Amygdala (tissue), 56 donors: ENCODE measurements around the gene BTG4.

ENCODE experiments used
- DNase-seq, 56 donors: peaks; one replicate each; lab custom pipeline; 2025; lab: John Stamatoyannopoulos, UW

BTG4 gene

DNA sequence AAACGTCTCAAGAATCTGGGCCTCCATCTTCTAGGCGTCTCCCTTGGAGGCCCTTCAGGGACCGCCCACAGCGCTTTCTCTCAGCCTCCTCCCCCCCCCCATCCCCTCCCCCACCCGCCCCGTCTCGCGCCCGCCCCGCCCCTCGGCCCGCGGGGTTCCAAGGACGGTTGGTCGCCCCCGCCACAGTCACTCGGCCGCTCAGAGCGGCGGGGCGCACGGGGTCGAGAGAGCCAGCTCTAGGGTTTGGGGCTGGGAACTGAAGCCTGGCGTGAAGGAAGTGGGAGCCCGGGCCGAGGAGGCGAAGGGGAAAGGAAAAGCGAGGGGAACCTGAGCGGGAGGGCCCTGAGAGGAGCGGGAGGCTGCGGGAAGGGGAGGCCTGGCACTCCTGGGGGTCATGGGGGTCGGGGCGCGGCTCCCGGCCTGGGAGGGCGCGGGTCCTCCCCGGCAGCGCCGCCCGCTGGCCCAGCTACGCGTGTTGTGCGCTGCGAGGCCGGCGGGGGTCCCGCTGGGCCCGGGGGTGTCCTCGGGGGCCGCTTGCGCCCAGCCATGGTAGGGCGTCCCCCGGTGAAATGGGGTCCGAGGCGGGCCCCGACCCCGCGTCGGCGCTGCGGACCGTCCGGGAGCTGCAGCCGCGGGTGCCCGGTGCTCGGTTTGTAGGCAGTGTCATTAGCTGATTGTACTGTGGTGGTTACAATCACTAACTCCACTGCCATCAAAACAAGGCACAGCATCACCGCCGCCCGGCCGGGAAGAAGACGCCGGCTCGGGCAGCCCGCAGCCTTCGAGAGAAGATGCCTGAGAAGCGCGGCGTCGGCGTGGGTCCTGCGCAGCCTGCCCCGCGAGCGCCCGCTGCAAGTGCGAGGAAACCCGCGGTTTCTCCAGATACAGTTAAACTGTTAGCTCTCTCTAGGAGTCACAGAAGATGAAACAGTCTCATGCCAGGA, at the start of gene BTG4:
BTG4 (minus strand) TSS at position 91 of the 944 bp plus-strand sequence. CDS start 13,610 bp downstream, outside the sequence.
- peak in 5 of 56 donors; percentile 9 to 17 (median 16) for DNase-seq

DNA sequence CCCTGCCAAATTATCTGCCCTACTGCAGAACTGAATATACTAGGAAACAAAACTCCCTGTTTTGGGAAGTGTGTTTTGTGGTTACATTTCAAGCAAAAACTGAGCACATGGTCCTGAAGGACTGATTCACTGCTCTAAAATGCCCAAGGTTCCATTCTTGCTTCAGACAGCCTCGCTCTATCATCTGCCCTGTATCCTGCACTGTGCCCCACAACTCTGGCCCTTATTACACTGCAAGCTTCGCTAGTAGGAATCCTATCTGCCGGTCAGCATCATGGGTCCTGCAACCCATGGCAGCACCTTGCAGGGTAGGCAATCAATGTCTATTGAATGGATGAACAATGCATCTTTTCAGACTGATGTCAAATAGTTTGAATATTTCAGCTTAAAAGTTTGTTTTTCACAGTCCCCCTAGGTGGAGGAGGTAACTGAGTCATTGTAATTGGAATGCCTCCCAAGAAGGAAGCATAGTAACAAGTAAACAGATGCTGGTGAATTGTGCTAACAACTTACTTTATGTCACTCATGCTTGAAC, 49.7 kb upstream of the BTG4 start:
- no peak for DNase-seq

DNA sequence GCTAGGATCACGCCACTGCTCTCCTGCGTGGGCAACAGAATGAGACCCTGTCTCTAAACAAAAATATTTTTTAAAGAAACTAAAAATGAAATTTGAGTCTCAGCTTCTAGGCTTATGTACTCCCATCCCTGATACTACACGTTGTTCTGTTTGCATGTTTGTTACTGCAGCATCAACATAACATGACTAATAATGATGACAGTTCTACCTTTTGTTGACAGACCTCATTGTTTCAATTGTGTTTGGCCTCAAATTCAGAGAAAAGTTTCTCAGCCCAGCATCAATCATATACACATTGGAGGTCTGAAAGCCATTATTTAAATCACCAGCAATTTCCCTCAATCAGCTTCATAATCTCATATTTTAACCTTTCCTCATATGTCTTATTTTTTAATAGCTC, 49.1 kb upstream of the BTG4 start:
- no peak for DNase-seq

DNA sequence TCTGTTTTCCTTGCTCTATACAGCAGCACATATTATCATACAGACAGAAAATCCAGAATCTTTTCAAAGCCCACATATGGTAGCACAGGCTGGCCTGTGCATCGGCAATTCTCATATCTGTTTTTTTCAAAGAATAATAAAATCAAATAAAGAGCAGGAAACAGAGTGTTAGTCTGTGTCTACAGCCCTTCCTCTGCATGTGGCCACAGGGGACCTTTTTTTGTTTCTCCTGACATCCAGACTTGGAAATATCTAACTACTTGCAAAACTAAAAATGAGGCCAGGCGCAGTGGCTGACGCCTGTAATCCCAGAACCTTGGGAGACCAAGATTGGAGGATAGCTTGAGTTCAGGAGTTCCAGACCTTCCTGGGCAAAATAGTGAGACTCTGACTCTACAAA, 48.6 kb upstream of the BTG4 start:
- no peak for DNase-seq

DNA sequence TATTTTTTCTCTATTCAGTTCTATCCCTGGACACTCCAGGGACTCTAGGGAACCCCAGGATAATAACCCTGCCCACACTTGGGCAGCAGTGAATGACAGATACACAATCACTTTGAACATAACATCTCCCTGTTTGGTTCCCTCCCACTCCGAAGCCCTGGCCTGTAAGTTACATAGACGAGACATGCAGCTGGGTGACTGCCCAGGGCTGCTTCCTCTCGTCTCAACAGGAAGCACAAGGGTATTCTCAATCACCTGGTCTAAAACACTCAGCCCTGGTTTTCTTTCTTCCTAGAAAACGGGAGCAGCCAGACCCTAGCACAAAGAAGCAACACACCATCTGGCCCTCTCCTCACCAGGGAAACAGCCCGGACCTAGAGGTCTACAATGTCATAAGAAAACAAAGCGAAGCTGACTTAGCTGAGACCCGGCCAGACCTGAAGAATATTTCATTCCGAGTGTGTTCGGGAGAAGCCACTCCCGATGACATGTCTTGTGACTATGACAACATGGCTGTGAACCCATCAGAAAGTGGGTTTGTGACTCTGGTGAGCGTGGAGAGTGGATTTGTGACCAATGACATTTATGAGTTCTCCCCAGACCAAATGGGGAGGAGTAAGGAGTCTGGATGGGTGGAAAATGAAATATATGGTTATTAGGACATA, 47.7 kb upstream of the BTG4 start:
- DNase-seq, result no peak

DNA sequence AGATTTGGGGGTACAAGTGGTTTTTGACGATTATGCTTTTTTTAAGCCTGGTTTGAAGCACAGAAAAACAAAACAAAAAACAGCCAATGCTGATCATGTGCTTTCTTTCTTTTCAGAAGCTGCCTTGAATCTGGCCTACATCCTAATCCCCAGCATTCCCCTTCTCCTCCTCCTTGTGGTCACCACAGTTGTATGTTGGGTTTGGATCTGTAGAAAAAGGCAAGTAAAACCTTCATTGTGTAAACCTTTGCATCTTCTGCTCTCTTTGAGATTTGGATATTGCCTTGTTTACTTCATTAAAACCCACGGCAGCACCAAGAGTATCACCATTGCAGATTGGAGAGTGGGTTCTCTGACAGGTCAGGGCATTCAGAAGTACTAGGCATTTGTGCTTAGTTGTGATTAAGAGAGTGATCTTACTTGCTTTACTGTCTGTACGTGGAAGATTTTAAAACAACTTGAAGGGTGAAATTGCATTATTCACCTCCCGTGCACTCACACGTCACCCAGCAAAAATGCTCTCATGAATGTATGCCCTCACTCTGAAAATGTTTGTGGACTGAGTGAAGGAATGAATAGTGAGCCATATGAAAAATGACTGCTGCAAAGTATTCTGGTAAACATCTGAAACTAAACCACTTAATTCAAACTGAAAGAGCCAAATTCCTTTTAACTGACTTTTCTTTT, 45.4 kb upstream of the BTG4 start:
- DNase-seq, result no peak

DNA sequence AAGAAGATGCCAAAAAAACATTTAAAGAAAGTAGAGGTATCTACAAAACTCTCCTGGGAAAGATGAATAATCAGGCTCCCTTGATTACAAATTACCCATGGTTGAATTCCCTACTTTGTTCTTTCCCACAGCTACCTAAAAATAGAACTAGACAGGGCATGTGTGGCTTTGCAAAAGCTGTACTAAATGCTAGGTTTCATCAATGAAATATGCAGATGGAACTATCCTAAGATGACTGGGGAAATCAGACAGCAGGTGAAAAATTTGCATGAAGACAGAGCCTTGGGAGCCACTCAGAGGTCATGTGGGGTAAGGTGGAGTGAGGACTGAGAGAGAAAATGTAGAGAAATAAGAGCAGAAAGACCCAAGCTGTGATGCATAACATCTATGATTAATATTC, 43.1 kb upstream of the BTG4 start:
- no peak for DNase-seq

DNA sequence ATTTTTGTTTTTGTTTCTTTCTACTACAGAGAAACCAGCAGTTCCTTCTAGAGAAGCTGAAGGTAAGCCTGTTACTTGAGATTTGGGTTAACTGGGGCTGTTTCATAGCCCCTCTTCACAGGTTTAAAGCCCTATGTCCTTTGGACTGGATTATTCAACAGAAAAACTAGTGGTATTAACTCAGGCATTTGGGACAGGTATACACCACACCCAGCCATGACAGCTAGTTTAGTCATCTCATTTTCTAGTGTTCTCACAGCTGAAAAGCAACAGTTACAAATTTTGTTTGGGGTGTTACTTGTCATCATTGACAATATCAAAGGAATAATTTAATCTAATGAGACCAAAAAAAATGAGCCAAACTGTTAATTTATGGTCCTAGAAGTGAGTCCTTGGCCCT, 42.3 kb upstream of the BTG4 start:
- no peak for DNase-seq

DNA sequence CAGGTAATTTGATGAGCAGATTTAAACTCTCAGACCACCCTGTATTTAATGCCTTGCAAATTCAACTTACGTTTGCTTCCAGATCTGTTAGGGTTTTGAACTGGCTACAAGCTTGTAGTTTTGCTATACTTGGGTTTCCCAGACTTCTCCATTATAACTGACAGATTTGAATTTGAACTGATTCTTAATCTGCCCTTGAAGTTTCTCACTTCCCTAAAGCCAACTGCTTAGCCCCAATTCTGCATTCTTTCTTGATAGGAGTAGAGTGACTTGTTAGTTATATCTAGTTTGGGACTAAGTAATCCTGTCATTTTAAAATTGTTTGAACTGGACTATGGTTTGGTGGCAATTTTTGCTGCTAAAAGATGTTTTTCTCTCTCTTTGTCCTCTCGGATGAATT, 38.1 kb upstream of the BTG4 start:
- no peak for DNase-seq

DNA sequence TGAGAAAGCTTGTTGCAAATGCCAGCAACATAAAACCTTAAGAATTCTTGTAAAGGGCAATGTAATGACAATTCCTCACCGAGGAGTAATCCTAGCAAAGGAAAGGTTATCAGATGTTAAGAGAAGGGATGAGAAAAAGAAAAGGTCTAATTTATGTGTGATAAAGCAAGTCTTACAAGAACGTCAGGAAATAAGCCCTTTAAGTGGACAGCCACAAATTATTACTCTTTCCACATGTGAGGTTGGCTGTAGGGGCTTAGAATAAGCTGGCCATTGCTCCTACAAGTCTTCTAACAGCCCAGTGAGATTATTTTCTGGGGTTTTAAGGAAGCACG, 37.6 kb upstream of the BTG4 start:
- DNase-seq, result no peak

DNA sequence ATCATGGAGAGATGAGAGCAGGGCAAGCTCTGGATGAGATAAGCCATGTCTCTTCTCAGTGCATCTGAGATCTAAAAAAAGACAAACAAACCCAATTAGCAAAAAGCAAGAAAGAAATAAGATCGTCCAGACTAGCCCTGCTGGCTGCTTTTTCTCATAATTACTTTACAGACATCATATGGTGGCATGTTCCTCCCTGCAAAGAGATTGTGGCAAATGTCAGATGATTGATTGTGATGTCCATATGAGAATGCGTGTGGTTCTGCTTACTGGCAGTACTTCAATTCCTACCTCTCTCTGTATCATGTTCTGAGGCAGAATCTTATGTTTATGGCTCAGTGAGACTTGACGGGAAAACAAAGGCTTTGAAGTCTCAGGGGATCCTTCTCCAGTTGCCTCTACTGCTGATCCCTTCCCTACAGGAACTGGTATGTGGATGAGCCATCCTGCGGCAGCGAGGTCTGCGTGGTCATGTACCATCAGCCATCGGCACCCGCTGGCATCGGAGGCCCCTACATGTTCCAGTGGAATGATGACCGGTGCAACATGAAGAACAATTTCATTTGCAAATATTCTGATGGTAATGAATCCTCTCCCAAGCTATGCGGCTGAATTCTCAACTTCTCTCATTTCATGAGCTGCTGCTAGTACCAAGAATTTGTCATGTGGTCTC, 37.1 kb upstream of the BTG4 start:
- no peak for DNase-seq

DNA sequence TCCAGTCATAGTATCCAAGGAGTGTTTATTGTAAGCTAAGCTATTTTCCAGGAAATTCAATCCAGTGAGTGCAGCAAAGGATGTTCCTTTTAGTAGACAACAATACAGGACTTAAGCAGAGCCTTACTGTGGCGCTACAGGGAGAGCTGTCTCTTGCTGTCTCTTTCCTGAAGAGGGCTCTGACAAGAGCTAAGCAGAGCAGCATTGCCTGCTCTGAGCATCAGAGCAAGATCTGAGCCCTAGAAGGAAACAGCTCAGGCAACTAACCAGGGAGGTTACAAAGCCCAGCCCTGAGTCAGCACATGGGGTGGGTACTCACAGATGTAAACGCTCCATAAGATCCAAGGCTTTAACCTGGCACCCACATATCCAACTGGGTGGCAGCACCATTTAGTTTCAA, 36.3 kb upstream of the BTG4 start:
- no peak for DNase-seq

DNA sequence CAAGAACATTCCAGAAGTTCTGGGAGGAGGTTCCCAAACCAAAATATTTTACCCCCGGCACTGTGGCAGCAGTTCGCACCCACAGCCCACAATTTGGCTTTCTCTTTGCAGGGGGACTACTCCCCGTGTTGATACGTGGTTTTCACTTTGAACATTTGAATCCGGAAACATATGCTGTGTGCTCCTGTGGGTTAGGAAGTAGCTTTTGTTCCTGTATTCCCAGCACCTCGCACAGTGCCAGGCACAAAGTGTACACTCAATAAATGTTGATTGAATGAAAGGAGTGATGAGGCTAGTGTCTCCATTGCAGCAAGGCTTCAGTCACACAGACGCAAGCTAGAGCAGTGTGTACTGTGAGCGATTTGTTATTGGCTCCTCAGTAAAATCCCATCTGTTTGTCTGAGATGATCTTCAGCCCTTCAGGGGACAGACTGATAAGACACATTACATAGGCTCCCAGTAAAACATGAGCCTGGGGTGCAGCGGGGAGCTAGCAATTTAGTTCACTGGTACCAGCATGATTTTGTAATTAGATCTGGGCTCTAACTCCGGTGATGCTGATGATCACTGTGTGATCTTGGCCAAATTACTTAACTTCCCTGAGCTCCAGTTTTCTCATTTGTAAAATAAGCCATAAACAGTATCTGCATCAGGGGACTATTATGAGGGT, 30.6 kb upstream of the BTG4 start:
- DNase-seq, result no peak

DNA sequence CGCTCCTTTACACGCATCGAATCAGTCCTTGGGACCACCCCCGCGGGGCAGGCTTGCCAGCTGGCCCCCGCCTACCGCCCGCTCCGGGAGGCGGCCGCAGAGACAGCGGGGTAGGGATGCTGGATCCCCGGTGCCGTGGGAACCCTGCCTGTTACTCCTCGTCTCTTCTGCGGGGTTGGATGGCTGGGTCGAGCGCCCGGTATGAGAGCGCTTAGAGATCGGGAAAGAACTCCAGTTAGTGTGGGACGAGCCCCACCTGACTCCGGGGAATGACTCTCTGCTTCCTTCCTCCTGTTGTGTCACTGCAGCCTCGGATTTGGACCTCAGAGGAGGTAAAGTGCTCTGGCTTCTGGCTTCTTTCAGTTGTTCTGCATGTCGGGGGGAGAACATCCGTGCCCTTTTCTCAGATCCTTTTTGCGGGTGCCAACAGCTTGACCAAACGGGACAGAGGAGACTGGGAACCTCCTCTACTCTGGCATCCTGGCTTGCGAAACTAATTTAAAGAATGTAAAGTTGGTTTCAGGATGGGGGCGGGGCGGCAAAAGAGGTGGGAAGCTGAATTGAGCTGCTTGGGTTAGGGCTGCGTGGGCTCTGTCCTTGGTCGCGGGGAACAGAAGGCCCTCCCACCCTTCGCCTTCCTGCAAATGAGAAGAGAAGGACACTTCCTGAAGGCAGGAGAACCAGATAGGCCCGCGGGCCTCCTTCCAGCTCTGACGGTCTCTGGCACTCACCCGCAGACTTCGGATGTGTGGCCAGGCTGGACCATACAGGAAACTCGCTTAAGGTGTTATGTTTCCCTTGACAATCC, 29.3 kb upstream of the BTG4 start:
- DNase-seq, result peak in 16 of 56 donors; percentile 7 to 55 (median 26)

DNA sequence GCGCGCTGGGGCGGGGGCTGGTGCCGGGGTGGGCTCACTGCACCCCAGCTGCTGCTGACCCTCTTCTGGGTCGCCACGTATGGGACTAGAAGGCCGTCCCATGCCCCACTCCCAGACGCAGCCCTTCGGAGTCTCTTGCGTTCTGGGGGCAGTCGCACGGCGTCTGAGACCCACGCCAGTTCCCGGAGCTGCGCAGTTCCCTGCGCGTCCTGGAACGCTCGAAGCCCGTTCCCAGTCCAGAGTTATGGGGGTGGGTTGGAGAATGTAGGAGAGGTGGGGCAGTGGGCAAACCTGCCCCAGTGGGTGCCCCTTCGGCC, 28.7 kb upstream of the BTG4 start:
- DNase-seq, result peak in 1 of 56 donors; percentile 36

DNA sequence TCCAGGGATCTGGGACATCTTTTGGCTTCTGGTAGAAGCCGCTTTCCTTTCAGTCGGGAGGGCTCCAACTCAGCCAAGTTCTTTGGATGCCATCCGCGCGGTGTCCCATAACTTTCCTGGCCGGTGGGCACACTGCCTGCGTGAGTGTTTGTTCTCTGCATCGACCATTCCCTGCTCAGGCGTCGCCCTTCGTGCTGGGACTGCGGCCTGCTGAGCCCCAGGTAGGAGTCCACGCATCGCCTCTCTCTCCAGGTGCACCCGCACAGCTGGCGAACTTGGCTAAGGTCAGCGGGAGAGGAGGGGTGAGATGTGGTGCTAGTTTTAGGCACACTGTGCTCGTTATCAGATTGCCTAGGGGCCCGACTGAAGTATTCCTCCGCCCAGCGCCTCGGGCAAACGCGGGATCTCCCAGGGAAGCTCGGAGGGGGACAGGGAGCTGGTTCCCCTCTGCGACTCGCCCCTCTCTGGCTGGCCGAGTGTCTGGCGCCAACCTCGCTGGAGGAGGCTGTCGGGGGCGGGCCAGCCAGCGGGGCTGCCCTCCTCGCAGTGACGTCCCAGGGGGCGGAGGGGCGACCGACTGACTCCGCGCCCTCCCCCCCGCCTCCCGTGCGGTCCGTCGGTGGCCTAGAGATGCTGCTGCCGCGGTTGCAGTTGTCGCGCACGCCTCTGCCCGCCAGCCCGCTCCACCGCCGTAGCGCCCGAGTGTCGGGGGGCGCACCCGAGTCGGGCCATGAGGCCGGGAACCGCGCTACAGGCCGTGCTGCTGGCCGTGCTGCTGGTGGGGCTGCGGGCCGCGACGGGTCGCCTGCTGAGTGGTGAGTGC, 28.1 kb upstream of the BTG4 start, which contains the start of gene LAYN:
LAYN (plus strand) TSS at position 607 of the 823 bp plus-strand sequence; CDS start at position 731, 124 bp downstream.
- peak in 39 of 56 donors; percentile 17 to 79 (median 44) for DNase-seq

DNA sequence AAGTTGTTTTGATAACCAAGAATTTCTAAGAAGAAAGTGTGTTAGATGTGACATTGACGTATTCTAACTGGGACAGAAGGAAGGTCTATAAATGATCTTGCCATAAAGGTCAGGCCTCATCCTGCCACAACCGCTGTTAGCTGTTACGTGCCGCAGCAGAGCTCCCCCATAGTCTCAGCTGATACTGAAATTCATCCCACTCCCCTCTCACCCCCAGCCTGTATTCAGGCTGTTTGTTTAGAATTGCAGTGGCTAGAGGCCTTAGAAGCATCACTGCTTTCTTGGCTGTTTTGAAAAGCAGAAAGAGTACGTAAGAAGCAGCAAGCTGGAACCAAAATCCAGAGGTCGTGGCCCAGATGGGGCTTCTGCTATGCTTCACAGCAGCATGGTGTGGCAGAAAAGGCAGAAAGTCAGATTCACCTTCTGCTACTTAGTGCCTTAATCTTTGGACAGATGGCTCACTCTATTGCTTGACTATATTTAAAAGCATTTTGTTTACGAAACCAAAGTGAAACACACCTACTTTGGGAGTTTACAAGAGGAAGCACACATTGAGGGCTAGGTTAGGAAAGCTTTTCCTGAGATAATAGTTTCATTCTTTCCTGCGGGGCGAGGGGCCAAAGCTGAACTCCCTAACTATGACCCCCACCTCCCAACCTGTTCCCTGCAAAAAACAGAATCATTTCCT, 27.4 kb upstream of the BTG4 start:
- DNase-seq, result no peak
